ENCODE measurements around the gene PAWR.
"Not testable (repeated sequence)": the region's sequence is repeated elsewhere in the genome, so short reads cannot be mapped to it uniquely, and the experiment has no call there.

The PAWR gene

GRCh38 chr12:79547044-79547734, 143.6 kb downstream of the PAWR start:
- DNase-seq, result peak; percentile 92

GRCh38 chr12:79546466-79547043, 144.2 kb downstream of the PAWR start:
- peak; percentile 52 for DNase-seq

- not testable (repeated sequence) for DNase-seq
These were observed 146.3 kb downstream of the PAWR start for GRCh38 chr12:79544439-79544838.

- no peak for DNase-seq
These were observed 153.1 kb downstream of the PAWR start for GRCh38 chr12:79537675-79538074.

- DNase-seq, result no peak
These were observed 155.0 kb downstream of the PAWR start for GRCh38 chr12:79535751-79536150.

All from fibroblast of skin of abdomen (primary cell).